ENCODE data around the gene IL37. TPM values are rescaled to one million over a fixed set of nuclear protein-coding genes. Genes with fewer than 3 reads are reported as not detected.
"Not testable (repeated sequence)": the region's sequence is repeated elsewhere in the genome, so short reads cannot be mapped to it uniquely, and the experiment has no call there.

IL37 gene
- total and polyA plus RNA-seq, 9 donors, result not detected

- intact Hi-C loops (cut with DNase I), result no loop called here
- Histone ChIP-seq H3K27me3 (no peaks in the 10 kb centered on the region), H3K9me3 (no peaks in the 10 kb centered on the region), H3K36me3 (no peaks in the 10 kb centered on the region), H3K4me1 (ENCODE audit: insufficient read depth) (no peaks in the 10 kb centered on the region), H3K4me3 (no peak overlapping the region), H3K27ac (no peak overlapping the region)
- DNase-seq, result no peak
- 50 to 65% (median 59%) methylated on average over 2 of the region's 2 CpGs for WGBS, 3 donors
- no peak for TF ChIP-seq EP300 (IDR thresholded peaks at IDR 0.05)
- no peak for TF ChIP-seq CTCF (IDR thresholded peaks at IDR 0.05)
- TF ChIP-seq POLR2A (IDR thresholded peaks at IDR 0.05), result no peak
These were observed 17.2 kb upstream of the IL37 start for GRCh38 chr2:112893752-112894151.

GRCh38 chr2:112896909-112897623 is 13.9 kb upstream of the IL37 start:
- Histone ChIP-seq H3K27ac (no peak overlapping the region), H3K36me3 (no peaks in the 10 kb centered on the region), H3K4me3 (no peak overlapping the region), H3K27me3 (no peaks in the 10 kb centered on the region), H3K9me3 (no peaks in the 10 kb centered on the region), H3K4me1 (ENCODE audit: insufficient read depth) (no peaks in the 10 kb centered on the region)
- intact Hi-C loops (cut with DNase I), result no loop called here
- no peak for TF ChIP-seq EP300 (IDR thresholded peaks at IDR 0.05)
- TF ChIP-seq CTCF (IDR thresholded peaks at IDR 0.05), result no peak
- no peak for TF ChIP-seq POLR2A (IDR thresholded peaks at IDR 0.05)
- no peak for DNase-seq
- WGBS, 3 donors, result 67 to 80% (median 70%) methylated on average over 8 of the region's 8 CpGs

- TF ChIP-seq POLR2A (IDR thresholded peaks at IDR 0.05), result no peak
- no peak for TF ChIP-seq EP300 (IDR thresholded peaks at IDR 0.05)
- no peak for TF ChIP-seq CTCF (IDR thresholded peaks at IDR 0.05)
- intact Hi-C loops (cut with DNase I), result no loop called here
- Histone ChIP-seq H3K4me3 (no peak overlapping the region), H3K27me3 (no peaks in the 10 kb centered on the region), H3K4me1 (ENCODE audit: insufficient read depth) (no peaks in the 10 kb centered on the region), H3K27ac (no peak overlapping the region), H3K9me3 (no peaks in the 10 kb centered on the region), H3K36me3 (no peaks in the 10 kb centered on the region)
- DNase-seq, result no peak
- 57 to 87% (median 61%) methylated on average over 3 of the region's 3 CpGs for WGBS, 3 donors
These were observed 13.4 kb upstream of the IL37 start for GRCh38 chr2:112897624-112897978.

- H3K27ac ChIP-seq; H3K9me3 ChIP-seq; intact Hi-C loops (cut with DNase I); H3K27me3 ChIP-seq; H3K4me1 ChIP-seq (ENCODE audit: insufficient read depth); H3K36me3 ChIP-seq; DNase-seq; H3K4me3 ChIP-seq: not testable (repeated sequence)
- 38 to 44% (median 40%) methylated on average over 3 of the region's 3 CpGs for WGBS, 3 donors
These were observed 9.4 kb upstream of the IL37 start for GRCh38 chr2:112901431-112902065.

GRCh38 chr2:112902816-112903215 is 8.1 kb upstream of the IL37 start:
- TF ChIP-seq CTCF (IDR thresholded peaks at IDR 0.05) (no peak), POLR2A (IDR thresholded peaks at IDR 0.05) (no peak), EP300 (IDR thresholded peaks at IDR 0.05) (no peak)
- no peak overlapping the region for H3K4me3 ChIP-seq
- no peaks in the 10 kb centered on the region for H3K4me1 ChIP-seq (ENCODE audit: insufficient read depth)
- no peak for DNase-seq
- H3K36me3 ChIP-seq, result no peaks in the 10 kb centered on the region
- no peaks in the 10 kb centered on the region for H3K9me3 ChIP-seq
- intact Hi-C loops (cut with DNase I), result no loop called here
- H3K27ac ChIP-seq, result no peak overlapping the region
- 74 to 91% (median 77%) methylated on average over 2 of the region's 2 CpGs for WGBS, 3 donors
- H3K27me3 ChIP-seq, result no peaks in the 10 kb centered on the region
